HepG2 (cell line): ENCODE results near the gene SECTM1. TPM values are rescaled to one million over a fixed set of nuclear protein-coding genes. Genes with fewer than 3 reads are reported as not detected.

Experiments
- ARHGAP35 ChIP-seq: sonication (generic); formaldehyde crosslinking; IDR thresholded peaks from 2 replicates; pipeline ENCODE4 v1.9.0; 2022; ENCODE audit warnings: mild to moderate bottlenecking, inconsistent platforms, moderate library complexity, missing genetic modification reagents, borderline replicate concordance
- ATM ChIP-seq: fragments of 450-650 bp; IDR thresholded peaks from 2 replicates; pipeline ENCODE4 v1.7.1; 2017; ENCODE audit warnings: mild to moderate bottlenecking, borderline replicate concordance
- CSRNP1 ChIP-seq: sonication (generic); formaldehyde crosslinking; IDR thresholded peaks from 2 replicates; pipeline ENCODE4 v1.8.1; 2023; ENCODE audit warnings: mild to moderate bottlenecking, missing genetic modification reagents
- CTCF ChIP-seq: sonication (generic); formaldehyde crosslinking; IDR thresholded peaks from 2 replicates; pipeline ENCODE4 v1.5.0; 2020; ENCODE audit warnings: mild to moderate bottlenecking, missing genetic modification reagents, moderate library complexity
- GLMP ChIP-seq: sonication (generic); formaldehyde crosslinking; IDR thresholded peaks from 2 replicates; pipeline ENCODE4 v1.9.0; 2021; ENCODE audit warnings: missing genetic modification reagents, mild to moderate bottlenecking, borderline replicate concordance
- IRF2 ChIP-seq: IDR thresholded peaks from 2 replicates; pipeline ENCODE4 v1.6.1; 2018; ENCODE audit warnings: missing genetic modification reagents, missing compliant biosample characterization
- NFE2L2 ChIP-seq: fragments of 150-350 bp; IDR thresholded peaks from 2 replicates; pipeline ENCODE4 v1.6.1; 2014; ENCODE audit warnings: low read length
- NR2F1 ChIP-seq, 2 experiments: fragments of 450-650 bp in 1 of 2; formaldehyde crosslinking in 1 of 2; IDR thresholded peaks; 2 replicates each; pipeline versions ENCODE4 v1.5.0 to v1.6.1; 2016 to 2020; ENCODE audit warnings: mild to moderate bottlenecking in 1 of 2, missing compliant biosample characterization in 1 of 2, missing genetic modification reagents in 1 of 2, moderate library complexity in 1 of 2
- SNAI1 ChIP-seq: sonication (generic); formaldehyde crosslinking; IDR thresholded peaks from 2 replicates; pipeline ENCODE4 v1.5.0; 2020; ENCODE audit warnings: mild to moderate bottlenecking, missing genetic modification reagents, borderline replicate concordance
- ZIK1 ChIP-seq: sonication (generic); formaldehyde crosslinking; IDR thresholded peaks from 2 replicates; pipeline ENCODE4 v1.5.0; 2020; ENCODE audit warnings: mild to moderate bottlenecking, low read depth, missing genetic modification reagents, borderline replicate concordance
- ZNF232 ChIP-seq: sonication (generic); formaldehyde crosslinking; IDR thresholded peaks from 2 replicates; pipeline ENCODE4 v1.4.0; 2020; ENCODE audit warnings: missing genetic modification reagents, borderline replicate concordance
- ZNF292 ChIP-seq: sonication (generic); formaldehyde crosslinking; IDR thresholded peaks from 2 replicates; pipeline ENCODE4 v1.8.1; 2022; ENCODE audit warnings: mild to moderate bottlenecking, low read depth, missing genetic modification reagents, borderline replicate concordance
- ZNF546 ChIP-seq: sonication (generic); formaldehyde crosslinking; conservative IDR thresholded peaks from 2 replicates; pipeline ENCODE4 v1.8.1; 2023; ENCODE audit warnings: mild to moderate bottlenecking, missing genetic modification reagents
- ZNF619 ChIP-seq: sonication (generic); formaldehyde crosslinking; IDR thresholded peaks from 2 replicates; pipeline ENCODE4 v1.4.0; 2020; ENCODE audit warnings: mild to moderate bottlenecking, missing genetic modification reagents
- ZNF720 ChIP-seq: sonication (generic); formaldehyde crosslinking; IDR thresholded peaks from 2 replicates; pipeline ENCODE4 v1.4.0; 2020; ENCODE audit warnings: missing genetic modification reagents
- ZNF780A ChIP-seq: sonication (generic); formaldehyde crosslinking; IDR thresholded peaks from 2 replicates; pipeline ENCODE4 v1.8.0; 2022; ENCODE audit warnings: mild to moderate bottlenecking, missing genetic modification reagents, moderate library complexity
- polyA plus RNA-seq, 8 experiments: library from polyadenylated mRNA; depleted of rRNA in 3 of 8; stranded (reverse) in 7 of 8; unstranded in 1 of 8; fragments of >200 nt; fragmentation: Illumina TruSeq in 4 of 8; extraction: Trizol in 4 of 8; gene quantifications; 2 replicates each; pipeline versions ENCODE4 v1.2.1 to v1.2.3, GENCODE V29; 2011 to 2016; ENCODE audit warnings: low read depth in 4 of 8, missing spikeins in 1 of 8, mixed read lengths in 1 of 8; ENCODE audit not compliant: insufficient read depth in 1 of 8
- total RNA-seq, 5 experiments: library from RNA; depleted of rRNA; stranded (reverse); fragments of >200 nt; fragmentation: Illumina TruSeq; extraction: Trizol; gene quantifications; 2 replicates each; pipeline ENCODE4 v1.2.3, GENCODE V29; 2016; ENCODE audit warnings: low read depth in 1 of 5
- TF ChIP-seq, protein P1 (sequence below): sonication (generic); formaldehyde crosslinking; IDR thresholded peaks from 2 replicates; pipeline ENCODE4 v1.5.0; 2020; ENCODE audit warnings: missing genetic modification reagents
- TF ChIP-seq, protein P2 (sequence below): sonication (generic); formaldehyde crosslinking; IDR thresholded peaks from 2 replicates; pipeline ENCODE4 v1.4.0; 2020; ENCODE audit warnings: mild to moderate bottlenecking, missing genetic modification reagents
- TF ChIP-seq, protein P3 (sequence below): sonication (generic); formaldehyde crosslinking; conservative IDR thresholded peaks from 2 replicates; pipeline ENCODE4 v1.4.0; 2020; ENCODE audit warnings: mild to moderate bottlenecking, missing genetic modification reagents, moderate library complexity

The SECTM1 gene
- total and polyA plus RNA-seq, 2 of the 13 experiments (the other 11 are each of a cell fraction or from before 2014, with no cell fraction given): 3.5 to 5.3 TPM

DNA sequence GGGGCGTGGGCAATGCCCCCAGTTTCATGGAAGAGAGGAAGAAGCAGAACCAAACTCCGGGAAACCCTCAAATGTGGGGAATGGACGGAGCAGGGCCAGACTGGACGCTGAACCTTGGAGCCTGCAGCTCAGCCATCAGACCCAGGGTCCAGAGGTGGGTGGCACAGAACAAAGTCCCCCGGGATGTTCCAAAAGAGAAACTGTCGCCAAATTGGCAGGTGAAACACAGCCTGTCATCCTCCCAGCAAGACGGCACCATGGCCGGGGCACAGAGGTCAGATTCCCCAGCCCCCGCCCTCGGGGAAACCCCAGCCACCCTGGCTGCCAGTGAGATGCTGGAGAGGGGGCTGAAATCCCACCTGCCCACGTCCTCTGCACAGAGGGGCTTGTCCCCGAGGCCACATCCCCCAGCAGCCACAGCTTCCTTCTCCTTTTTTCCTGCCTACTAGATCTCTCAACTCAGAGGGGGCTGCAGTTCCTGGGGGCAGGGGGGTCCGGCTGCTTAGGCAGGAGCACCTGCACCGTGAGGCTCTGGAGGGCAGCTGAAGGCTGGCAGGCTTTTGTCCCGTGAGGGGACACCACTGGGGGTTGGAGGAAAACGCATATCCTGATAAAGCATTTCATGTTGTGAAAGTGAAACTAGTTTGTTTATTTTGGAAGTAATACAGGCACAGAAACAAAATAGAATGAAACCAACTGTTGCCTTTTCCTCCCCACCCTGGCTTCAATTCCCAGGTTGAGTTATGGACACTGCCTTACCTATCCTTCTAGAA, 1.2 kb upstream of the SECTM1 start (continued):
- no peak for TF ChIP-seq GLMP (CRISPR knock-in tag)
- TF ChIP-seq CSRNP1 (CRISPR knock-in tag): no peak
- no peak for TF ChIP-seq ZNF619 (CRISPR knock-in tag)
- peak; percentile 25 to 48; a peak in 2 of 4 replicates for TF ChIP-seq NR2F1 (CRISPR knock-in tag; IDR thresholded peaks at IDR 0.05)
- TF ChIP-seq ZIK1: no peak
- TF ChIP-seq SNAI1 (CRISPR knock-in tag): no peak
- TF ChIP-seq ARHGAP35 (CRISPR knock-in tag): no peak
- no peak for TF ChIP-seq ATM
- no peak for TF ChIP-seq ZNF720
- no peak for TF ChIP-seq ZNF780A (CRISPR knock-in tag)
- TF ChIP-seq, protein P1, sequence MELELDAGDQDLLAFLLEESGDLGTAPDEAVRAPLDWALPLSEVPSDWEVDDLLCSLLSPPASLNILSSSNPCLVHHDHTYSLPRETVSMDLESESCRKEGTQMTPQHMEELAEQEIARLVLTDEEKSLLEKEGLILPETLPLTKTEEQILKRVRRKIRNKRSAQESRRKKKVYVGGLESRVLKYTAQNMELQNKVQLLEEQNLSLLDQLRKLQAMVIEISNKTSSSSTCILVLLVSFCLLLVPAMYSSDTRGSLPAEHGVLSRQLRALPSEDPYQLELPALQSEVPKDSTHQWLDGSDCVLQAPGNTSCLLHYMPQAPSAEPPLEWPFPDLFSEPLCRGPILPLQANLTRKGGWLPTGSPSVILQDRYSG (CRISPR knock-in tag): no peak
- peak; percentile 72 for TF ChIP-seq IRF2 (CRISPR knock-in tag)
- no peak for TF ChIP-seq ZNF546 (CRISPR knock-in tag)
- TF ChIP-seq CTCF (CRISPR knock-in tag): no peak
- TF ChIP-seq, protein P2, sequence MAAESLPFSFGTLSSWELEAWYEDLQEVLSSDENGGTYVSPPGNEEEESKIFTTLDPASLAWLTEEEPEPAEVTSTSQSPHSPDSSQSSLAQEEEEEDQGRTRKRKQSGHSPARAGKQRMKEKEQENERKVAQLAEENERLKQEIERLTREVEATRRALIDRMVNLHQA (CRISPR knock-in tag): no peak
- TF ChIP-seq NFE2L2: no peak
- TF ChIP-seq, protein P3, sequence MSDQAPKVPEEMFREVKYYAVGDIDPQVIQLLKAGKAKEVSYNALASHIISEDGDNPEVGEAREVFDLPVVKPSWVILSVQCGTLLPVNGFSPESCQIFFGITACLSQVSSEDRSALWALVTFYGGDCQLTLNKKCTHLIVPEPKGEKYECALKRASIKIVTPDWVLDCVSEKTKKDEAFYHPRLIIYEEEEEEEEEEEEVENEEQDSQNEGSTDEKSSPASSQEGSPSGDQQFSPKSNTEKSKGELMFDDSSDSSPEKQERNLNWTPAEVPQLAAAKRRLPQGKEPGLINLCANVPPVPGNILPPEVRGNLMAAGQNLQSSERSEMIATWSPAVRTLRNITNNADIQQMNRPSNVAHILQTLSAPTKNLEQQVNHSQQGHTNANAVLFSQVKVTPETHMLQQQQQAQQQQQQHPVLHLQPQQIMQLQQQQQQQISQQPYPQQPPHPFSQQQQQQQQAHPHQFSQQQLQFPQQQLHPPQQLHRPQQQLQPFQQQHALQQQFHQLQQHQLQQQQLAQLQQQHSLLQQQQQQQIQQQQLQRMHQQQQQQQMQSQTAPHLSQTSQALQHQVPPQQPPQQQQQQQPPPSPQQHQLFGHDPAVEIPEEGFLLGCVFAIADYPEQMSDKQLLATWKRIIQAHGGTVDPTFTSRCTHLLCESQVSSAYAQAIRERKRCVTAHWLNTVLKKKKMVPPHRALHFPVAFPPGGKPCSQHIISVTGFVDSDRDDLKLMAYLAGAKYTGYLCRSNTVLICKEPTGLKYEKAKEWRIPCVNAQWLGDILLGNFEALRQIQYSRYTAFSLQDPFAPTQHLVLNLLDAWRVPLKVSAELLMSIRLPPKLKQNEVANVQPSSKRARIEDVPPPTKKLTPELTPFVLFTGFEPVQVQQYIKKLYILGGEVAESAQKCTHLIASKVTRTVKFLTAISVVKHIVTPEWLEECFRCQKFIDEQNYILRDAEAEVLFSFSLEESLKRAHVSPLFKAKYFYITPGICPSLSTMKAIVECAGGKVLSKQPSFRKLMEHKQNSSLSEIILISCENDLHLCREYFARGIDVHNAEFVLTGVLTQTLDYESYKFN: no peak
- TF ChIP-seq ZNF232 (CRISPR knock-in tag): 0 out of 2 replicates have a peak, but pooled peaks have one; percentile 15
- TF ChIP-seq ZNF292 (CRISPR knock-in tag): peak; percentile 22; the same call in 1 of the 2 replicates
